ENCODE measurements around the gene SLC35E1.

DNA sequence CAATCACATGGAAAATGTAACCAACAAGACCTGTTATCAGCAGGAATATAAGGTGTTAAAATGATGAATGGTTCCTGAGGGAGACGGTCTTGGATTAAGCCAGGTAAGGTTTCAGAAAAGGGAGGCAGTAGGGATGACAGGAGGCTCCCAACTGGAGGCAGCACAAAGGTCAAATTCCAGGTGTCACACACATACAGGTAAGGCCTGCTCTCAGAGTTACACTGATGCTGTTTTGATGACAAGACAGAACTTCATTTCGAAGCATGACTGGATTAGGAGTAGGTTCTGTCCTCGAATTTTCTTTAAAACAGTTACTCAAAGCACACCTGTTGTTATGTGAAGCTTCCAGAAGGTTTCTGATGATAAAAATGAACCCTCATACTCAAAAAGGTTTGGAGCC is 48.4 kb upstream of the SLC35E1 start:
- TF ChIP-seq ERF (CRISPR knock-in tag; IDR thresholded peaks at IDR 0.05) (no peak), POLR2AphosphoS5 (IDR thresholded peaks at IDR 0.05; ENCODE audit: low read depth, low read length) (no peak), MED13 (CRISPR knock-in tag; IDR thresholded peaks at IDR 0.05) (no peak), SRSF9 (IDR thresholded peaks at IDR 0.05; ENCODE audit: borderline replicate concordance, insufficient read depth, low read depth, low read length, poor library complexity, severe bottlenecking) (no peak), HOXD1 (CRISPR knock-in tag; IDR thresholded peaks at IDR 0.05) (no peak), SATB2 (CRISPR knock-in tag; IDR thresholded peaks at IDR 0.05) (no peak), RELA (CRISPR knock-in tag; IDR thresholded peaks at IDR 0.05) (no peak), ZFP37 (CRISPR knock-in tag; IDR thresholded peaks at IDR 0.05; ENCODE audit: borderline replicate concordance) (no peak), GABPA (IDR thresholded peaks at IDR 0.05; ENCODE audit: low read depth, low read length) (no peak), GABPA (CRISPR knock-in tag; IDR thresholded peaks at IDR 0.05; ENCODE audit: low read depth) (no peak), EZH2 (conservative IDR thresholded peaks at IDR 0.05; ENCODE audit: low read depth, low read length) (no peak), ZSCAN21 (CRISPR knock-in tag; IDR thresholded peaks at IDR 0.05; ENCODE audit: borderline replicate concordance) (no peak)
- TF ChIP-seq, protein P1, sequence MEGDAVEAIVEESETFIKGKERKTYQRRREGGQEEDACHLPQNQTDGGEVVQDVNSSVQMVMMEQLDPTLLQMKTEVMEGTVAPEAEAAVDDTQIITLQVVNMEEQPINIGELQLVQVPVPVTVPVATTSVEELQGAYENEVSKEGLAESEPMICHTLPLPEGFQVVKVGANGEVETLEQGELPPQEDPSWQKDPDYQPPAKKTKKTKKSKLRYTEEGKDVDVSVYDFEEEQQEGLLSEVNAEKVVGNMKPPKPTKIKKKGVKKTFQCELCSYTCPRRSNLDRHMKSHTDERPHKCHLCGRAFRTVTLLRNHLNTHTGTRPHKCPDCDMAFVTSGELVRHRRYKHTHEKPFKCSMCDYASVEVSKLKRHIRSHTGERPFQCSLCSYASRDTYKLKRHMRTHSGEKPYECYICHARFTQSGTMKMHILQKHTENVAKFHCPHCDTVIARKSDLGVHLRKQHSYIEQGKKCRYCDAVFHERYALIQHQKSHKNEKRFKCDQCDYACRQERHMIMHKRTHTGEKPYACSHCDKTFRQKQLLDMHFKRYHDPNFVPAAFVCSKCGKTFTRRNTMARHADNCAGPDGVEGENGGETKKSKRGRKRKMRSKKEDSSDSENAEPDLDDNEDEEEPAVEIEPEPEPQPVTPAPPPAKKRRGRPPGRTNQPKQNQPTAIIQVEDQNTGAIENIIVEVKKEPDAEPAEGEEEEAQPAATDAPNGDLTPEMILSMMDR (CRISPR knock-in tag; IDR thresholded peaks at IDR 0.05) = no peak
- TF ChIP-seq, protein P2, sequence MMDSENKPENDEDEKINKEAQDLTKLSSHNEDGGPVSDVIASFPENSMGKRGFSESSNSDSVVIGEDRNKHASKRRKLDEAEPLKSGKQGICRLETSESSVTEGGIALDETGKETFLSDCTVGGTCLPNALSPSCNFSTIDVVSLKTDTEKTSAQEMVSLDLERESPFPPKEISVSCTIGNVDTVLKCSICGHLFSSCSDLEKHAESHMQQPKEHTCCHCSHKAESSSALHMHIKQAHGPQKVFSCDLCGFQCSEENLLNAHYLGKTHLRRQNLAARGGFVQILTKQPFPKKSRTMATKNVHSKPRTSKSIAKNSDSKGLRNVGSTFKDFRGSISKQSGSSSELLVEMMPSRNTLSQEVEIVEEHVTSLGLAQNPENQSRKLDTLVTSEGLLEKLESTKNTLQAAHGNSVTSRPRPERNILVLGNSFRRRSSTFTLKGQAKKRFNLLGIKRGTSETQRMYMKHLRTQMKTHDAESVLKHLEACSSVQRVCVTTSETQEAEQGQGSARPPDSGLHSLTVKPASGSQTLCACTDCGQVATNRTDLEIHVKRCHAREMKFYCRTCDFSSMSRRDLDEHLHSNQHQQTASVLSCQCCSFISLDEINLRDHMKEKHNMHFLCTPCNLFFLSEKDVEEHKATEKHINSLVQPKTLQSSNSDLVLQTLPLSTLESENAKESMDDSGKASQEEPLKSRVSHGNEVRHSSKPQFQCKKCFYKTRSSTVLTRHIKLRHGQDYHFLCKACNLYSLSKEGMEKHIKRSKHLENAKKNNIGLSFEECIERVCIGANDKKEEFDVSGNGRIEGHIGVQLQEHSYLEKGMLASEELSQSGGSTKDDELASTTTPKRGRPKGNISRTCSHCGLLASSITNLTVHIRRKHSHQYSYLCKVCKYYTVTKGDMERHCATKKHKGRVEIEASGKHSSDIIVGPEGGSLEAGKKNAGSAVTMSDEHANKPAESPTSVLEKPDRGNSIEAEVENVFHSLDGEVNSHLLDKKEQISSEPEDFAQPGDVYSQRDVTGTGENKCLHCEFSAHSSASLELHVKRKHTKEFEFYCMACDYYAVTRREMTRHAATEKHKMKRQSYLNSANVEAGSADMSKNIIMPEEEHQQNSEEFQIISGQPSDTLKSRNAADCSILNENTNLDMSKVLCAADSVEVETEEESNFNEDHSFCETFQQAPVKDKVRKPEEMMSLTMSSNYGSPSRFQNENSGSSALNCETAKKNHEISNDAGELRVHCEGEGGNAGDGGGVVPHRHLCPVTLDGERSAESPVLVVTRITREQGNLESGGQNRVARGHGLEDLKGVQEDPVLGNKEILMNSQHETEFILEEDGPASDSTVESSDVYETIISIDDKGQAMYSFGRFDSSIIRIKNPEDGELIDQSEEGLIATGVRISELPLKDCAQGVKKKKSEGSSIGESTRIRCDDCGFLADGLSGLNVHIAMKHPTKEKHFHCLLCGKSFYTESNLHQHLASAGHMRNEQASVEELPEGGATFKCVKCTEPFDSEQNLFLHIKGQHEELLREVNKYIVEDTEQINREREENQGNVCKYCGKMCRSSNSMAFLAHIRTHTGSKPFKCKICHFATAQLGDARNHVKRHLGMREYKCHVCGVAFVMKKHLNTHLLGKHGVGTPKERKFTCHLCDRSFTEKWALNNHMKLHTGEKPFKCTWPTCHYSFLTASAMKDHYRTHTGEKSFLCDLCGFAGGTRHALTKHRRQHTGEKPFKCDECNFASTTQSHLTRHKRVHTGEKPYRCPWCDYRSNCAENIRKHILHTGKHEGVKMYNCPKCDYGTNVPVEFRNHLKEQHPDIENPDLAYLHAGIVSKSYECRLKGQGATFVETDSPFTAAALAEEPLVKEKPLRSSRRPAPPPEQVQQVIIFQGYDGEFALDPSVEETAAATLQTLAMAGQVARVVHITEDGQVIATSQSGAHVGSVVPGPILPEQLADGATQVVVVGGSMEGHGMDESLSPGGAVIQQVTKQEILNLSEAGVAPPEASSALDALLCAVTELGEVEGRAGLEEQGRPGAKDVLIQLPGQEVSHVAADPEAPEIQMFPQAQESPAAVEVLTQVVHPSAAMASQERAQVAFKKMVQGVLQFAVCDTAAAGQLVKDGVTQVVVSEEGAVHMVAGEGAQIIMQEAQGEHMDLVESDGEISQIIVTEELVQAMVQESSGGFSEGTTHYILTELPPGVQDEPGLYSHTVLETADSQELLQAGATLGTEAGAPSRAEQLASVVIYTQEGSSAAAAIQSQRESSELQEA (CRISPR knock-in tag; IDR thresholded peaks at IDR 0.05; ENCODE audit: not compliant biosample characterization) = no peak

Measured in HepG2 (cell line).